ENCODE measurements around the gene NUP210L. TPM values are rescaled to one million over a fixed set of nuclear protein-coding genes. Genes with fewer than 3 reads are reported as not detected.

The NUP210L gene
- total and polyA plus RNA-seq, 9 of the 15 experiments (the other 6 are each of a cell fraction or from before 2014, with no cell fraction given) = 0.01 to 0.04 TPM; not detected in 7

DNA sequence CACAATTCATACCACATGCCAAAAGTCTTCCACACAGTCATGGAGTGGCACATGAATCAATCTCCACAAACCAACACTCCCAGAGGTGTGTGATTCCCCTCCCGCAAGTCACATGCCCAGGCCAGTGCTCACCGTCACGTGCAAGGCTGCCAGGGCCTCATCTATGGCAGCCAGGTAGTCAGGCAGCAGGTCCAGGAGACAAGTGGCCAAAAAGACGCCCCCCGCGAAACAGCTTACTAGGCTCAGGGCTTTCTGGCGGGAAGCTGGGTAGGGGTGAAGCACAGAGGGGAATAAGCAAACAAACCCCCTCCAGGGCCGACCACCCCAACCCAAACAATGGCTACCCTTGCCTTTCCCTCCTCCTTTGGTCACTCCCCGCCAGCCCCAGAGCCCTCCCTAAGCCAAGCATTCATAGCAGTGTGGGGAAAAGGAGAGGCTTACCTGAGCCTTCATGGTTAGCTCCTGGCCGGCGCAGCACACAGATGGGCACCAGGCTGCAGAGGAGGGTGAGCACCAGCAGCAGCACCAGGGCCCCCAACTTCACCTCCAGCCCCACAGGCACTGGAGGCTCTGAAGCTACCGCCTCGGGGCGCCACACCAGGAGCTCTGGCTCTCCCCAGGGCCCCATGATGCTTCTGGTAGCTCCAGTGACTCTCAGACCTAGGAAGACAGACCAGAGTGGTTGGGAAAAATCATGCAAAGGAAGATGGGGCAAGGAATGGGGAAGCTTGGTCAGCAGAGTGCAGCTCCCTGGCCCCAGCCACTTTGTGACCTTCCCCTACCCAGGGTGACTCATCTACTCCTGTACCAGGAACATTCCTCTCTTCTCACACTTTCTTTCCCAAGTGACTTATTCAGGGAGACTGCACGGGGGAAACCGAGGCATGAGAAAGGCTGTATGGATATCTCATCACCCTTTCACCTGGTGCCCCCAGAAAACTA, 192.5 kb downstream of the NUP210L start:
- peaks cover 65% of the 10 kb centered on the region for H3K79me2 ChIP-seq (ENCODE audit: control insufficient read depth, insufficient read depth, low read length)
- no peaks in the 10 kb centered on the region for H3K27me3 ChIP-seq (ENCODE audit: control insufficient read depth in 2 of 2, insufficient read depth in 2 of 2, low read length in 2 of 2)
- H3K36me3 ChIP-seq (ENCODE audit: control insufficient read depth, insufficient read depth, low read length) = peaks cover 28% of the 10 kb centered on the region; the same call in 2 of the 3 replicates
- peak; percentile 65 for FAIRE-seq
- peak overlapping the region; percentile 85 to 95 for H3K9ac ChIP-seq (ENCODE audit: insufficient read depth in 1 of 2, low read depth in 2 of 2, low read length in 2 of 2)
- WGBS (ENCODE audit: insufficient coverage, low coverage, missing lambda C conversion rate) = 10% methylated on average over 14 of the region's 16 CpGs
- ChIA-PET POLR2A (interaction anchor here (0.6 to 3.0 kb wide), 10 partner anchors 9 to 40 kb away, joined by 3 to 37 read pairs (median 5); partner anchors contain the start of genes DENND4B, JTB and RPS27), CTCF (ENCODE audit: low intra/inter-chr PET ratio) (interaction anchor here (0.6 kb wide), 1 partner anchor 15 kb away, joined by 3 read pairs; no protein-coding TSS in a partner anchor)
- in situ Hi-C loops (cut with MboI) = no loop called here
- no peaks in the 10 kb centered on the region for H3K9me1 ChIP-seq (ENCODE audit: control insufficient read depth, insufficient read depth, low read length)
- intact Hi-C loops (cut with micrococcal nuclease) = no loop called here
- peak overlapping the region; percentile 87 for H2AFZ ChIP-seq (ENCODE audit: low read depth, low read length)
- no TSS peak for BruUV-seq (replicated peaks)
- H3K27ac ChIP-seq (ENCODE audit: extremely low read depth, low read depth, low read length) = peak overlapping the region; percentile 81
- no peaks in the 10 kb centered on the region for H4K20me1 ChIP-seq (replicated peaks; ENCODE audit: control insufficient read depth, insufficient read depth, low read length)
- peak in 1 of 4 experiments; percentile 43 for DNase-seq (ENCODE audit: extremely low read depth in 1 of 4, low spot score in 3 of 4)
- peaks cover 22 to 42% of the 10 kb centered on the region in 2 experiments; a peak in 4 of 5 replicates for H3K4me1 ChIP-seq (replicated peaks in 1 of 2; ENCODE audit: control insufficient read depth in 2 of 2, insufficient read depth in 2 of 2, low read length in 2 of 2)
- peak overlapping the region; percentile 89 for H3K4me2 ChIP-seq (ENCODE audit: insufficient read depth, low read length)
- no peak for ATAC-seq
- H3K9me3 ChIP-seq (replicated peaks; ENCODE audit: control insufficient read depth, insufficient read depth, low read depth, low read length) = no peaks in the 10 kb centered on the region
- H3K4me3 ChIP-seq = peak overlapping the region; percentile 74
- TF ChIP-seq, protein P1, sequence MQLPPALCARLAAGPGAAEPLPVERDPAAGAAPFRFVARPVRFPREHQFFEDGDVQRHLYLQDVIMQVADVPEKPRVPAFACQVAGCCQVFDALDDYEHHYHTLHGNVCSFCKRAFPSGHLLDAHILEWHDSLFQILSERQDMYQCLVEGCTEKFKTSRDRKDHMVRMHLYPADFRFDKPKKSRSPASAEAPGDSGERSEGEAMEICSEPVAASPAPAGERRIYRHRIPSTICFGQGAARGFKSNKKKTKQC (CRISPR knock-in tag; IDR thresholded peaks at IDR 0.05) = 0 out of 2 replicates have a peak, but pooled peaks have one; percentile 34
- TF ChIP-seq JUND (IDR thresholded peaks at IDR 0.05; ENCODE audit: borderline replicate concordance, low read depth, low read length) (peak; percentile 81; the same call in 1 of the 2 replicates), JUND (tag; IDR thresholded peaks at IDR 0.05; ENCODE audit: borderline replicate concordance, low read depth, low read length) (peak; percentile 74; the same call in 1 of the 3 replicates), TEAD1 (CRISPR knock-in tag; IDR thresholded peaks at IDR 0.05) (no peak), MYNN (IDR thresholded peaks at IDR 0.05) (0 out of 2 replicates have a peak, but pooled peaks have one; percentile 20), MYNN (CRISPR knock-in tag; IDR thresholded peaks at IDR 0.05) (no peak), ETV5 (CRISPR knock-in tag; IDR thresholded peaks at IDR 0.05; ENCODE audit: low read depth) (0 out of 2 replicates have a peak, but pooled peaks have one; percentile 10), CC2D1A (IDR thresholded peaks at IDR 0.05) (no peak), NR2F6 (CRISPR knock-in tag; IDR thresholded peaks at IDR 0.05) (peak; percentile 55; the same call in 1 of the 2 replicates)
- TF ChIP-seq, protein P2, sequence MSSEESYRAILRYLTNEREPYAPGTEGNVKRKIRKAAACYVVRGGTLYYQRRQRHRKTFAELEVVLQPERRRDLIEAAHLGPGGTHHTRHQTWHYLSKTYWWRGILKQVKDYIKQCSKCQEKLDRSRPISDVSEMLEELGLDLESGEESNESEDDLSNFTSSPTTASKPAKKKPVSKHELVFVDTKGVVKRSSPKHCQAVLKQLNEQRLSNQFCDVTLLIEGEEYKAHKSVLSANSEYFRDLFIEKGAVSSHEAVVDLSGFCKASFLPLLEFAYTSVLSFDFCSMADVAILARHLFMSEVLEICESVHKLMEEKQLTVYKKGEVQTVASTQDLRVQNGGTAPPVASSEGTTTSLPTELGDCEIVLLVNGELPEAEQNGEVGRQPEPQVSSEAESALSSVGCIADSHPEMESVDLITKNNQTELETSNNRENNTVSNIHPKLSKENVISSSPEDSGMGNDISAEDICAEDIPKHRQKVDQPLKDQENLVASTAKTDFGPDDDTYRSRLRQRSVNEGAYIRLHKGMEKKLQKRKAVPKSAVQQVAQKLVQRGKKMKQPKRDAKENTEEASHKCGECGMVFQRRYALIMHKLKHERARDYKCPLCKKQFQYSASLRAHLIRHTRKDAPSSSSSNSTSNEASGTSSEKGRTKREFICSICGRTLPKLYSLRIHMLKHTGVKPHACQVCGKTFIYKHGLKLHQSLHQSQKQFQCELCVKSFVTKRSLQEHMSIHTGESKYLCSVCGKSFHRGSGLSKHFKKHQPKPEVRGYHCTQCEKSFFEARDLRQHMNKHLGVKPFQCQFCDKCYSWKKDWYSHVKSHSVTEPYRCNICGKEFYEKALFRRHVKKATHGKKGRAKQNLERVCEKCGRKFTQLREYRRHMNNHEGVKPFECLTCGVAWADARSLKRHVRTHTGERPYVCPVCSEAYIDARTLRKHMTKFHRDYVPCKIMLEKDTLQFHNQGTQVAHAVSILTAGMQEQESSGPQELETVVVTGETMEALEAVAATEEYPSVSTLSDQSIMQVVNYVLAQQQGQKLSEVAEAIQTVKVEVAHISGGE (CRISPR knock-in tag; IDR thresholded peaks at IDR 0.05) = no peak
- TF ChIP-seq, protein P3, sequence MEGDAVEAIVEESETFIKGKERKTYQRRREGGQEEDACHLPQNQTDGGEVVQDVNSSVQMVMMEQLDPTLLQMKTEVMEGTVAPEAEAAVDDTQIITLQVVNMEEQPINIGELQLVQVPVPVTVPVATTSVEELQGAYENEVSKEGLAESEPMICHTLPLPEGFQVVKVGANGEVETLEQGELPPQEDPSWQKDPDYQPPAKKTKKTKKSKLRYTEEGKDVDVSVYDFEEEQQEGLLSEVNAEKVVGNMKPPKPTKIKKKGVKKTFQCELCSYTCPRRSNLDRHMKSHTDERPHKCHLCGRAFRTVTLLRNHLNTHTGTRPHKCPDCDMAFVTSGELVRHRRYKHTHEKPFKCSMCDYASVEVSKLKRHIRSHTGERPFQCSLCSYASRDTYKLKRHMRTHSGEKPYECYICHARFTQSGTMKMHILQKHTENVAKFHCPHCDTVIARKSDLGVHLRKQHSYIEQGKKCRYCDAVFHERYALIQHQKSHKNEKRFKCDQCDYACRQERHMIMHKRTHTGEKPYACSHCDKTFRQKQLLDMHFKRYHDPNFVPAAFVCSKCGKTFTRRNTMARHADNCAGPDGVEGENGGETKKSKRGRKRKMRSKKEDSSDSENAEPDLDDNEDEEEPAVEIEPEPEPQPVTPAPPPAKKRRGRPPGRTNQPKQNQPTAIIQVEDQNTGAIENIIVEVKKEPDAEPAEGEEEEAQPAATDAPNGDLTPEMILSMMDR (IDR thresholded peaks at IDR 0.05 in 2 of 3, conservative IDR thresholded peaks at IDR 0.05 in 1 of 3; ENCODE audit: insufficient read depth in 2 of 3, low read depth in 1 of 3, low read length in 3 of 3) = 0 out of 6 replicates have a peak, but pooled peaks of 1 of the 3 experiments have one; percentile 19

All from K562 (cell line).